Body of pancreas (tissue), 4 donors: ENCODE data around the gene ASMT. TPM values are rescaled to one million over a fixed set of nuclear protein-coding genes. Genes with fewer than 3 reads are reported as not detected.
"Not testable (repeated sequence)": the region's sequence is repeated elsewhere in the genome, so short reads cannot be mapped to it uniquely, and the experiment has no call there.

Source experiments
- ATAC-seq: fragments of 150-250 bp; one replicate; pipeline ENCODE4 v1.9.1; 2016
- DNase-seq, 4 donors: peaks; one replicate each; pipeline ENCODE4 v3.0.0-alpha.2; 2019
- H3K27ac ChIP-seq, 4 donors: fragments of 200-600 bp; sonication (generic); 1 replicate in 3 of 4; 2 replicates in 1 of 4; pipeline versions ENCODE4 v1.5.1 to v1.6.1; 2016 to 2019; ENCODE audit warnings: mild to moderate bottlenecking in 1 of 4, mixed read lengths in 1 of 4, moderate library complexity in 1 of 4
- H3K27me3 ChIP-seq, 2 donors: fragments of 200-600 bp; sonication (generic); one replicate each; pipeline ENCODE4 v1.6.0; 2016; ENCODE audit warnings: mild to moderate bottlenecking in 1 of 2
- H3K36me3 ChIP-seq, 2 donors: fragments of 200-600 bp; sonication (generic); replicated peaks in 1 of 2; 2 replicates each; pipeline ENCODE4 v1.5.1; 2016; ENCODE audit warnings: low read depth in 2 of 2; ENCODE audit not compliant: insufficient read depth in 1 of 2
- H3K4me1 ChIP-seq: fragments of 200-600 bp; sonication (generic); one replicate; pipeline ENCODE4 v1.6.0; 2016
- H3K4me3 ChIP-seq, 2 donors: fragments of 200-600 bp; sonication (generic); 1 replicate in 1 of 2; 2 replicates in 1 of 2; pipeline ENCODE4 v1.5.1; 2016 to 2019
- H3K9me3 ChIP-seq, 3 donors: fragments of 200-600 bp; sonication (generic); 1 replicate in 2 of 3; 2 replicates in 1 of 3; pipeline ENCODE4 v1.5.1; 2016
- CTCF ChIP-seq, 7 experiments: fragments of 450-650 bp in 4 of 7; fragments of 200-600 bp in 3 of 7; sonication (generic) in 3 of 7; IDR thresholded peaks; one replicate each; pipeline ENCODE4 v1.5.1; 2016 to 2019; ENCODE audit warnings: antibody characterized with exemption in 7 of 7
- POLR2A ChIP-seq, 3 donors: fragments of 450-650 bp; IDR thresholded peaks; one replicate each; pipeline ENCODE4 v1.6.1; 2016; ENCODE audit warnings: antibody characterized with exemption in 3 of 3, mild to moderate bottlenecking in 2 of 3
- WGBS, 2 donors: methylation state at CpG; one replicate each; pipeline ENCODE4 v1.1.5; 2017; 5-methylcytosine and 5-hydroxymethylcytosine counted together
- intact Hi-C: fragments of 100-400 bp; cut with DNase I; formaldehyde crosslinking; loops from one replicate; pipeline ENCODE4 v1.15.1; 2023
- total RNA-seq, 2 donors: library from RNA; depleted of rRNA; stranded (reverse); fragments of >200 nt; gene quantifications; one replicate each; pipeline ENCODE4 v1.1.0, GENCODE V29; 2016

The ASMT gene
- total RNA-seq: not detected

GRCh38 chrX:1614927-1615326 lies at the start of gene ASMT:
Gene ASMT, plus strand, starts transcription at chrX:1615059. Its CDS starts 141 bp downstream, at chrX:1615200.
- Histone ChIP-seq H3K36me3 (no peaks in the 10 kb centered on the region), H3K4me1 (no peaks in the 10 kb centered on the region), H3K27me3 (no peaks in the 10 kb centered on the region), H3K4me3 (no peak within 1 kb of the TSS), H3K27ac (no peak within 1 kb of the TSS), H3K9me3 (no peaks in the 10 kb centered on the region)
- WGBS, 2 donors: 68 to 85% methylated on average over 17 of the region's 17 CpGs
- TF ChIP-seq POLR2A (IDR thresholded peaks at IDR 0.05) (no peak), CTCF (IDR thresholded peaks at IDR 0.05) (no peak)
- DNase-seq (no peak), ATAC-seq (no peak)
- intact Hi-C loops: no loop called here

DNA sequence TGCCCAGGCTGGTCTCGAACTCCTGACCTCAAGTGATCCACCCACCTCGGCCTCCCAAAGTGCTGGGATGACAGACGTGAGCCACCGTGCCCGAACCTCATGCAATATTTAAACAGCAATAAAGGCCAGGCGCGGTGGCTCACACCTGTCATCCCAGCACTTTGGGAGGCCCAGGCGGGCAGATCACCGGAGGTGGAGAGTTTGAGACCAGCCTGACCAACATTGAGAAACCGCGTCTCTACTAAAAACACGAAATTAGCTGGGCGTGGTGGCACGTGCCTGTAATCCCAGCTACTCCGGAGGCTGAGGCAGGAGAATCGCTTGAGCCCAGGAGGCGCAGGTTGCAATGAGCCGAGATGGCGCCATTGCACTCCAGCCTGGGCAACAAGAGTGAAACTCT lies 40.7 kb upstream of the ASMT start:
- ATAC-seq, H3K36me3 ChIP-seq, H3K4me1 ChIP-seq, H3K27me3 ChIP-seq, H3K9me3 ChIP-seq, DNase-seq, H3K4me3 ChIP-seq, H3K27ac ChIP-seq: not testable (repeated sequence)
- intact Hi-C loops: loop anchor here (10.0 kb wide), 1 partner anchor 109 kb away; no protein-coding TSS in a partner anchor
- WGBS, 2 donors: 79 to 85% methylated on average over 19 of the region's 19 CpGs

DNA sequence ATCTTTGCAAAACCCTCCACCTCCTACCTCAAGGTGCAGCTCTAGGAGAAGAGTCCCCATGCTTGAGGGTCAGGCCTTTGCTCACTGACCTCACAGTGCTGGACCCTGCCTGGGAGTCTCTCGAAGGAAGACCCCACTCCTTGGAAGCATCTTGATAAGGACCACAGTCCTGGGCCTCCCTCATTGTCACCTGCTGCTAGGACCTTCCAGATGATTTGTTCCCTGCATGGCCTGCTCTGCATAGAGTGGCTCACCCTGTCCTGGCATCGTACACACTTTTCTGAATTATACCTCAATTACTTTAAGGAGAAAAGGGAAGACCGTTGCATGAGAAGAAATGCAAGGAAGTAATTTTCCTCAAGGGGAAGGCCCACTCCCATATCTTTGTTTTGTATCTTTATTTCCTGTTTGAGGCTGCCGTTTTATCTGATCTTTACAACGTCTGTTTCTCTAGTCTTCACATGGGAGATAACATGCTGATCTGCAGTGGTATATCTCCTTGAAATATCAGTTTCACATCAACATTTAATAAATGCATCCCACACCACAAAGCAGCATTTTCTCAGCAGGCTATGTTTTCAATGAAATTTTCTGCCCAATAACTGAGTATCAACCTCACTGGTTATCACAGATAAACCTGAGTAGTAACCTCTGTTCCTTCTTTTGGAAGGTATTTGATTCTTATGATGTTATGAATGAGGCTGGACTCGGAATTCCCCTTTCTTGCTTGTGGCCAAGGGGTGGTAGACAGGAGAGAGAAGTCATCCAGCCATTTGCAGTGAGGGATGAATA lies 38.5 kb upstream of the ASMT start:
- WGBS, 2 donors: 39 to 44% methylated on average over 6 of the region's 6 CpGs
- no peak for TF ChIP-seq POLR2A (IDR thresholded peaks at IDR 0.05)
- no peak for TF ChIP-seq CTCF (IDR thresholded peaks at IDR 0.05)
- no peaks in the 10 kb centered on the region for H3K4me1 ChIP-seq
- no peaks in the 10 kb centered on the region for H3K36me3 ChIP-seq
- no peak for ATAC-seq
- no peak overlapping the region for H3K4me3 ChIP-seq
- no peaks in the 10 kb centered on the region for H3K27me3 ChIP-seq
- H3K9me3 ChIP-seq: no peaks in the 10 kb centered on the region
- intact Hi-C loops: loop anchor here (10.0 kb wide), 1 partner anchor 112 kb away; no protein-coding TSS in a partner anchor
- DNase-seq: no peak
- no peak overlapping the region for H3K27ac ChIP-seq

- 31 to 42% methylated on average over 2 of the region's 2 CpGs for WGBS, 2 donors
- DNase-seq (no peak), ATAC-seq (no peak)
- TF ChIP-seq POLR2A (IDR thresholded peaks at IDR 0.05) (no peak), CTCF (IDR thresholded peaks at IDR 0.05) (no peak)
- no peak overlapping the region for H3K4me3 ChIP-seq
- no peaks in the 10 kb centered on the region for H3K4me1 ChIP-seq
- H3K27ac ChIP-seq: no peak overlapping the region
- no peaks in the 10 kb centered on the region for H3K27me3 ChIP-seq
- no peaks in the 10 kb centered on the region for H3K9me3 ChIP-seq
- no peaks in the 10 kb centered on the region for H3K36me3 ChIP-seq
- intact Hi-C loops: loop anchor here (10.0 kb wide), 1 partner anchor 113 kb away; no protein-coding TSS in a partner anchor
These were observed 37.0 kb upstream of the ASMT start for GRCh38 chrX:1577845-1578244.

GRCh38 chrX:1578511-1579173 lies 36.2 kb upstream of the ASMT start:
- Histone ChIP-seq H3K4me3 (no peak overlapping the region), H3K27ac (no peak overlapping the region), H3K27me3 (no peaks in the 10 kb centered on the region), H3K4me1 (no peaks in the 10 kb centered on the region), H3K36me3 (no peaks in the 10 kb centered on the region), H3K9me3 (no peaks in the 10 kb centered on the region)
- intact Hi-C loops: loop anchor here (10.0 kb wide), 1 partner anchor 114 kb away; no protein-coding TSS in a partner anchor
- 39 to 53% methylated on average over 6 of the region's 6 CpGs for WGBS, 2 donors
- DNase-seq (no peak), ATAC-seq (no peak)
- TF ChIP-seq POLR2A (IDR thresholded peaks at IDR 0.05) (no peak), CTCF (IDR thresholded peaks at IDR 0.05) (no peak)
